ENCODE results near the gene FARP1.

- TF ChIP-seq E2F4 (IDR thresholded peaks at IDR 0.05; ENCODE audit: low read depth, low read length) (no peak), TAF1 (IDR thresholded peaks at IDR 0.05; ENCODE audit: borderline replicate concordance, low read depth, low read length) (no peak), SKIL (IDR thresholded peaks at IDR 0.05; ENCODE audit: low read depth, poor library complexity, severe bottlenecking) (no peak), ZNF24 (IDR thresholded peaks at IDR 0.05) (no peak), RFX5 (IDR thresholded peaks at IDR 0.05; ENCODE audit: low read depth, low read length) (no peak), CBFB (IDR thresholded peaks at IDR 0.05; ENCODE audit: low read depth) (no peak), ZNF207 (IDR thresholded peaks at IDR 0.05; ENCODE audit: borderline replicate concordance) (no peak)
Measured at GRCh38 chr13:98188544-98189166, 45.8 kb downstream of the FARP1 start.
